ENCODE measurements around the gene NID2. TPM values are rescaled to one million over a fixed set of nuclear protein-coding genes. Genes with fewer than 3 reads are reported as not detected.

Gene NID2
- total RNA-seq = under 1 TPM; 0.18 to 0.29 TPM

- peak; percentile 76 for ATAC-seq
- peak within 1 kb of the TSS; percentile 55 for H3K4me3 Mint-ChIP-seq
- DNase-seq = peak; percentile 60
- H3K9me3 Mint-ChIP-seq (ENCODE audit: insufficient read depth) = no peaks in the 10 kb centered on the region
- H3K4me1 Mint-ChIP-seq (ENCODE audit: low read depth) = peaks cover 20% of the 10 kb centered on the region
- POLR2A ChIA-PET = interaction anchor here (0.6 to 1.0 kb wide), 3 partner anchors 13 to 400 kb away, joined by 3 read pairs; no protein-coding TSS in a partner anchor
- H3K27ac Mint-ChIP-seq = no peak within 1 kb of the TSS
- CTCF ChIA-PET = interaction anchor here (1.0 to 1.8 kb wide), 4 partner anchors 11 to 73 kb away, joined by 3 to 6 read pairs (median 4); no protein-coding TSS in a partner anchor
- H3K36me3 Mint-ChIP-seq (ENCODE audit: low read depth) = no peaks in the 10 kb centered on the region
- H3K27me3 Mint-ChIP-seq (ENCODE audit: low read depth) = peaks cover 60% of the 10 kb centered on the region
Measured at GRCh38 chr14:52068615-52069306, at the start of gene NID2. Gene NID2, minus strand, starts transcription at chr14:52069059. Its CDS starts 65 bp downstream, at chr14:52068994.

DNA sequence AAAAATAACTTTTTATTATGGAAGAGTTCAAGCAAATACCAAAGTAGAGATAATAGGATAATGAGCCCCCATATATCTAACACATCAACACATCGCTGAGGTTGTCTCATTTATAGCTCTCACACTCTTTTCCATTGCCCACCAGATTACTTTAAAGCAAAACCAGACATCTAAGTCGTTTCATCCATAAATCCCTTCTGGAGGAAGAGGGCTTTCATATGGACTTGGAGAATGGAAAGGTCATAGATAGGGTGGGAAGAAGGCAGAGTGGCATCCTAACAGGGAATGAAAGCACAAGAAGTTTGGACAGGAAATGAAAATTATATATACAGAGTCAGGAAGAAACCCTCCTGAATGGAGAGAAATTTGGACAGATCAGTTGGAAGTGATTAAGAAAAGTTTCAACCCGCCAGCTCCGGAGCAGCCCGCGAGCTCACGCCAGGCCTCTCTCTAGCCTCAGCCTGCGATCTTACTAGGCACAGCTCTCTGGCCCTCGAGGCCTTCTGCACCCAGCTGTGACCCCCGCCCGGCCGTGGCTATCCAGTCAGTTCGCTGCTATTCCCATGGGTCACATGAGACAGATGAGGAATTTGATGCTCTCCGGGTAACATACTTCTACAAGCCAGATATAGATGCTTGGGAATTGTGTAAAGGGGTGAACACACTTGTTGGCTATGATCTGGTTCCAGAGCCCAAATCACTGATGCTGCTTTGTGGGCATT, 48.4 kb upstream of the NID2 start:
- DNase-seq (no peak), ATAC-seq (no peak)
- H3K4me3 Mint-ChIP-seq = no peak overlapping the region
- CTCF ChIA-PET = no interaction called here
- H3K27ac Mint-ChIP-seq = no peak overlapping the region
- POLR2A ChIA-PET = no interaction called here
- no peaks in the 10 kb centered on the region for H3K9me3 Mint-ChIP-seq (ENCODE audit: insufficient read depth)
- H3K4me1 Mint-ChIP-seq (ENCODE audit: low read depth) = peaks cover 4% of the 10 kb centered on the region
- H3K27me3 Mint-ChIP-seq (ENCODE audit: low read depth) = peaks cover 11% of the 10 kb centered on the region
- H3K36me3 Mint-ChIP-seq (ENCODE audit: low read depth) = no peaks in the 10 kb centered on the region

GRCh38 chr14:52115286-52115685, 46.4 kb upstream of the NID2 start:
- POLR2A ChIA-PET = no interaction called here
- no peak for ATAC-seq
- CTCF ChIA-PET = no interaction called here
- Mint-ChIP-seq H3K9me3 (ENCODE audit: insufficient read depth) (no peaks in the 10 kb centered on the region), H3K4me3 (no peak overlapping the region), H3K27ac (no peak overlapping the region), H3K36me3 (ENCODE audit: low read depth) (no peaks in the 10 kb centered on the region), H3K4me1 (ENCODE audit: low read depth) (peaks cover 4% of the 10 kb centered on the region), H3K27me3 (ENCODE audit: low read depth) (peaks cover 8% of the 10 kb centered on the region)
- no peak for DNase-seq

DNA sequence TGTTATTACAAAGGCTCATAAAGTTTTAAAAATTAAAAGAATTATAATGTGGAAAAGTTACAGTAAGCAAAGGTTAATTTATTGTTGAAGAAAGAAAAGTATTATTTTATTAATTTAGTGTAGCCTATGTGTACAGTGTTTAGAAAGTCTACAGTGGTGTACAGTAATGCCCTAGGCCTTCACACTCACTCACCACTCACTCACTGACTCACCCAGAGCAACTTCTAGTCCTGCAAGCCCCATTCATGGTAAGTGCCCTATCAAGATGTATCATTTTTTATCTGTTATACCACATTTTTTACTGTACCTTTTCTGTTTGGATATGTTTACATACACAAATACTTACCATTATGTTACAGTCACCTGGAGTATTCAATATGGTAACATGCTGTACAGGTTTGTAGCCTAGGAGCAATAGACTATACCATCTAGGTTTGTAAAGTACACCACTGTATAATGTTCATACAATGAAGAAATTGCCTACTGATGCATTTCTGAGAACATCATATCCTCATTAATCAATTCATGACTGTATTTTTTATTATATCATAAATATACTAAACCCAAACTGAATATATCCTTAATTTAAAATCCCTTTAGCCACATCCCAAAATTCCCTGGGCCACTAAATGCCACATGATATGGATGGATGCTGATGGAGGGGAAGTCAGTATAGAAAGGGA, 43.6 kb upstream of the NID2 start:
- ChIA-PET POLR2A (no interaction called here), CTCF (no interaction called here)
- no peaks in the 10 kb centered on the region for H3K36me3 Mint-ChIP-seq (ENCODE audit: low read depth)
- H3K4me1 Mint-ChIP-seq (ENCODE audit: low read depth) = peaks cover 4% of the 10 kb centered on the region
- no peak overlapping the region for H3K27ac Mint-ChIP-seq
- peaks cover 7% of the 10 kb centered on the region for H3K27me3 Mint-ChIP-seq (ENCODE audit: low read depth)
- DNase-seq (no peak), ATAC-seq (no peak)
- H3K4me3 Mint-ChIP-seq = no peak overlapping the region
- H3K9me3 Mint-ChIP-seq (ENCODE audit: insufficient read depth) = no peaks in the 10 kb centered on the region

DNA sequence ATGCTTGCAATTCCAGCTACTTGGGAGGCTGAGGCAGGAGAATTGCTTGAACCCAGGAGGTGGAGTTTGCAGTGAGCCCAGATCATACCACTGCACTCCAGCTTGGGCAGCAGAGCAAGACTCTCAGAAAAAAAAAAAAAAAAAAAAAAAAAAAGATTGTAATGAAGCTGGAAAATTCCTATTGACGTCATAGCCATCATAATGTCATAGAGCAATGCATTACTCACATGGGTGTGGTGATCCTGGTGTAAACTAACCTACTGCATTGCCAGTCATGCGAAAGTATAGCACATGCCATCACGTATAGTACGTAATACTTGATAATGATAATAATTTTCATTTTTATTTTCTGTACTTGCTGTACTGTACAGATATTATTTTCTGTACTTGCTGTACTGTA, 42.7 kb upstream of the NID2 start:
- CTCF ChIA-PET = interaction anchor here (1.2 kb wide), 1 partner anchor 115 kb away, joined by 4 read pairs; no protein-coding TSS in a partner anchor
- H3K27ac Mint-ChIP-seq = no peak overlapping the region

DNA sequence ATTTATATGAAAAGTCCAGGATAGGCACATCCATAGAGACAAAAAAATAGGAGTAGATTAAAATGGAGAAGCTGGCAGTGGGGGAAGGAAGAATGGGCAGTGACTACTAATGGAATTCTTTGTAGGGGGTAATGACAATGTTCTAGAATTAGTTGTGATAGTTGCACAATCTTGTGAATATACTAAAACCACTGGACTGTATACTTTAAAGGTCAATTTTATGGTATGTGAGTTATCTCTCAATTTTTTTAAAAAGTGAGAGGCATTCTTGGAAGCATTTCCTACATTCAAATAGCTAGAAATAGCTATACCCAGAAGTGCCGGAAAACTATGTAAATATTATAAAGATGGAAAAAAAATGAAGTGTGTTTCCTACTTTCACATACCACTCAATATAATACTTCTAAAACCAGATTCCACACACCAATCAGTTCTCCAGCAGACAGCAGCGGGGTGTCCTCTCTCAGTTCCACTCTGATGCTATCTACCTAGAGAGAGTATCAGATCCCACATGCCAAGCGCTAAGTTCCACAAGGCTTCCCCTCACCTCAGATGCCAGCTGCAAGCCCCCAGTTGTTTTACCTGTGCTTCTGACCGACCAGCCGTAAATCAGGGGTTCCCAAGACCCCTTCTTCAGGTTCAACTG, 41.7 kb upstream of the NID2 start:
- H3K36me3 Mint-ChIP-seq (ENCODE audit: low read depth) = no peaks in the 10 kb centered on the region
- peaks cover 4% of the 10 kb centered on the region for H3K4me1 Mint-ChIP-seq (ENCODE audit: low read depth)
- H3K9me3 Mint-ChIP-seq (ENCODE audit: insufficient read depth) = no peaks in the 10 kb centered on the region
- no peak for ATAC-seq
- no peak overlapping the region for H3K4me3 Mint-ChIP-seq
- ChIA-PET POLR2A (no interaction called here), CTCF (interaction anchor here (1.2 kb wide), 1 partner anchor 114 kb away, joined by 4 read pairs; no protein-coding TSS in a partner anchor)
- no peak overlapping the region for H3K27ac Mint-ChIP-seq
- DNase-seq = no peak
- peaks cover 2% of the 10 kb centered on the region for H3K27me3 Mint-ChIP-seq (ENCODE audit: low read depth)

More for the DNA sequence above, 42.7 kb upstream of the NID2 start:
- Mint-ChIP-seq H3K36me3 (ENCODE audit: low read depth) (no peaks in the 10 kb centered on the region), H3K4me1 (ENCODE audit: low read depth) (peaks cover 4% of the 10 kb centered on the region), H3K4me3 (no peak overlapping the region), H3K9me3 (ENCODE audit: insufficient read depth) (no peaks in the 10 kb centered on the region), H3K27me3 (ENCODE audit: low read depth) (peaks cover 5% of the 10 kb centered on the region)
- DNase-seq = no peak
- no peak for ATAC-seq
- POLR2A ChIA-PET = no interaction called here

- no peak overlapping the region for H3K27ac Mint-ChIP-seq
- ATAC-seq (no peak), DNase-seq (no peak)
- H3K36me3 Mint-ChIP-seq (ENCODE audit: low read depth) = no peaks in the 10 kb centered on the region
- H3K4me1 Mint-ChIP-seq (ENCODE audit: low read depth) = no peaks in the 10 kb centered on the region
- ChIA-PET CTCF (no interaction called here), POLR2A (no interaction called here)
- H3K9me3 Mint-ChIP-seq (ENCODE audit: insufficient read depth) = no peaks in the 10 kb centered on the region
- no peak overlapping the region for H3K4me3 Mint-ChIP-seq
- H3K27me3 Mint-ChIP-seq (ENCODE audit: low read depth) = peaks cover 2% of the 10 kb centered on the region
Measured at GRCh38 chr14:52108823-52109222, 40.0 kb upstream of the NID2 start.

- Mint-ChIP-seq H3K36me3 (ENCODE audit: low read depth) (no peaks in the 10 kb centered on the region), H3K27me3 (ENCODE audit: low read depth) (peaks cover 2% of the 10 kb centered on the region), H3K4me3 (no peak overlapping the region), H3K9me3 (ENCODE audit: insufficient read depth) (no peaks in the 10 kb centered on the region), H3K4me1 (ENCODE audit: low read depth) (no peaks in the 10 kb centered on the region), H3K27ac (no peak overlapping the region)
- ChIA-PET POLR2A (no interaction called here), CTCF (interaction anchor here (0.9 to 1.5 kb wide), 2 partner anchors 26 to 166 kb away, joined by 3 read pairs; no protein-coding TSS in a partner anchor)
- DNase-seq = no peak
- no peak for ATAC-seq
Measured at GRCh38 chr14:52106840-52107239, 38.0 kb upstream of the NID2 start.

DNA sequence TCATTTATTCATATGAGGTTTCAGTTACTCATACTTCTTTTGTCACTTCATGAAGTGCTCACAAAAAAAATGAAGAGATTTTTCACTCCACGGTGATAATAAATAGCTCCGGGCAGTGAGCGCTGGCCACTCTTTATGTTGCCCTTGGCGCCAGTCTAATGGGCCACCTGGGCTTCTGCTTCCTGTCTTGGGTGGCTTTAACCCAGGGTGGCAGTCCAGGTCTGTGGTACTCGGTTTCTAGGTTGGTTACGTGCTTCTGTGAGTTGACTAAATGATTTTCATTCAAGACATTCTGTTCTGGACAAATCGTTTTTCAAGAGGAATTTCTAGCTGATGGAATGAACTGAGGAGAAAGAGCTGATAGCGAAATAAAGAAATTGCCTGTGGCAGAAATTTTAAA, 34.6 kb upstream of the NID2 start:
- no peak overlapping the region for H3K27ac Mint-ChIP-seq
- no peaks in the 10 kb centered on the region for H3K9me3 Mint-ChIP-seq (ENCODE audit: insufficient read depth)
- no peaks in the 10 kb centered on the region for H3K4me1 Mint-ChIP-seq (ENCODE audit: low read depth)
- H3K4me3 Mint-ChIP-seq = no peak overlapping the region
- ChIA-PET CTCF (interaction anchor here (0.8 to 1.5 kb wide), 2 partner anchors 15 to 32 kb away, joined by 3 to 4 read pairs; no protein-coding TSS in a partner anchor), POLR2A (no interaction called here)
- no peak for DNase-seq
- H3K36me3 Mint-ChIP-seq (ENCODE audit: low read depth) = no peaks in the 10 kb centered on the region
- no peak for ATAC-seq
- peaks cover 6% of the 10 kb centered on the region for H3K27me3 Mint-ChIP-seq (ENCODE audit: low read depth)

DNA sequence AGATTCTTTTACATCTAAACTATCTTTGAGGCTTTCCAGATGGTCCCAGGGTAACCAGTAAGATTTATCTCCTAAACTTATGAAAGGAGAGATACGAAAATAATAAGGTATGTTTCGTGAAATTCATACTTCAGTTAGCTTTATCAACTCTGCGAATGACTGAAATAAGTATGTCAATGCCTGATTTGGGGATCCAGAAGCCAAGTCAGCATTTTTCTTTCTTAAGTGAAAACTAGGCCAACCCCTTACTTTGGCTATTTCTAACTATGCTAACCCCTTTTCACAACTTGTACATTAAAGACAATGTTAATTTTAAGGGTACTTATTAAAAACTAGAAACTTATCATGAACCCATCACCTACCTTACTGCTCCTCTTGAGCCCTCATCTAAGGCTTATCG, 26.9 kb upstream of the NID2 start:
- H3K4me1 Mint-ChIP-seq (ENCODE audit: low read depth) = no peaks in the 10 kb centered on the region
- ChIA-PET POLR2A (no interaction called here), CTCF (no interaction called here)
- no peak for ATAC-seq
- H3K36me3 Mint-ChIP-seq (ENCODE audit: low read depth) = no peaks in the 10 kb centered on the region
- H3K9me3 Mint-ChIP-seq (ENCODE audit: insufficient read depth) = no peaks in the 10 kb centered on the region
- H3K4me3 Mint-ChIP-seq = no peak overlapping the region
- DNase-seq = no peak
- H3K27ac Mint-ChIP-seq = no peak overlapping the region
- peaks cover 21% of the 10 kb centered on the region for H3K27me3 Mint-ChIP-seq (ENCODE audit: low read depth)

DNA sequence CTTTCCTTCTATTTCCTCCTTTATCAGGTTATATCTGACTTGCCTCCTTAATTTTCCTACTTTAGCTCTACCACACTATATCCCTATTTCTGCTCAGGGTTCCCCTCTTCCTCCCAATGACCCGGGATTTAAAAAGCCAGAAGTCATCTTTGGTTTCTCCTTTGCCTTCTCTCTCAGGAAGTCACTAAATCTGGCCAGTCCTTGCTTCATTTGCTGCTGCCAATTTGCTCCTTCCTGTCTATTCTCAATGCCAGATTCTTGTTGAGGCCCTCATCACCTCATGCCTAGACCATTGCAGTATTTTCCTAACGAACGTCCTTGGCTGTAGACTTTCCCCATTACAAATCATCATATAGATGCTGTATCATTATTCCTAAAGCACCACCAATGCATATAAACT, 26.5 kb upstream of the NID2 start:
- Mint-ChIP-seq H3K27me3 (ENCODE audit: low read depth) (peaks cover 20% of the 10 kb centered on the region), H3K36me3 (ENCODE audit: low read depth) (no peaks in the 10 kb centered on the region), H3K9me3 (ENCODE audit: insufficient read depth) (no peaks in the 10 kb centered on the region), H3K4me1 (ENCODE audit: low read depth) (no peaks in the 10 kb centered on the region), H3K27ac (no peak overlapping the region), H3K4me3 (no peak overlapping the region)
- ChIA-PET POLR2A (no interaction called here), CTCF (no interaction called here)
- DNase-seq = no peak
- ATAC-seq = no peak

Data from activated CD8-positive, alpha-beta T cell treated with anti-CD3 and anti-CD28 coated beads, Interleukin-2, amount 10 ng/mL, durations not matched to agents 7 days and 5 days (primary cell).